GM18868 (cell line): ENCODE data around the gene ACER1.
"Not testable (repeated sequence)": the region's sequence is repeated elsewhere in the genome, so short reads cannot be mapped to it uniquely, and the experiment has no call there.

Experiments used
- ATAC-seq: cut with Tn5 transposase; IDR thresholded peaks from one replicate; pipeline ENCODE4 v1.9.1; 2021; ENCODE audit warnings: mild to moderate bottlenecking, moderate library complexity; ENCODE audit not compliant: unreplicated experiment

The ACER1 gene

DNA sequence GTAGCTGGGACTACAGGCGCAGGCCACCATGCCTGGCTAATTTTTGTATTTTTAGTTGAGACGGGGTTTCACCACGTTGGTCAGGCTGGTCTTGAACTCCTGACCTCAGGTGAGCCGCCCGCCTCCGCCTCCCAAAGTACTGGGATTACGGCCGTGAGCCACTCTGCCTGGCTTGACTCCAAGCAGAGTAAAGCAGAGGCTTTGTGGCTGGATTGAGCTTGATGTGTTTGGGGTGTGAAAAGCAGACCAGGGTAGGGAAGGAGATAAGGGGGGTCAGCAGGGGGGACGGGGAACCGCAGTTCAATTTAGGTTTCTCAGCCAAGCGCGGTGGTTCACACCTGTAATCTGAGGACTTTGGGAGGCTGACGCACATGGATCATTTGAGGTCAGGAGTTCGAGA lies 23.8 kb upstream of the ACER1 start:
- ATAC-seq: no peak

- ATAC-seq: not testable (repeated sequence)
Measured at GRCh38 chr19:6355321-6356040, 22.1 kb upstream of the ACER1 start.

DNA sequence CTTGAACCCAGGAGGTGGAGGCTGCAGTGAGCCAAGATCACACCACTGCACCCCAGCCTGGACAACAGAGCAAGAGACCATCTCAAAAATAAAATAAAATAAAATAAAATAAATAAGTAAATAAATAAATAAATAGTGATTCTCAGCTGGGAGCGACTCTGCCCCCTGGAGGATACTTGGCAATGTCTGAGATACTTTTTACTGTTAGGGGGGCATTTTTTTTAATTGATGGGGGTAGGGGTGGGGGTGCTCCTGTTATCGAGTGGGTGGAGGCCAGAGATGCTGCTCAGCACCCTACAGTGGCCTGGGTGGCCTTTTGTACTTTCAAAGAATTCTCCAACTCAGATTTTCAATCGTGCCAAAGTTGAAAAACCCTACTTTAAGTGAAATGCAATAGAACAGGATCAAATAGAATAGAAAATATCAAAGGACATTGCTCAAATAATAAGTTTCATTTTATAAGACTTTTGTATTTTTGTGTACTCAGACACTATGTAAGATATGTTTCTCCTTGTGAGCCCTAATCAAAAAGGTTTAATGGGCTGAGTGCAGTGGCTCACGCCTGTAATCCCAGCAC lies 20.8 kb upstream of the ACER1 start:
- no peak for ATAC-seq

DNA sequence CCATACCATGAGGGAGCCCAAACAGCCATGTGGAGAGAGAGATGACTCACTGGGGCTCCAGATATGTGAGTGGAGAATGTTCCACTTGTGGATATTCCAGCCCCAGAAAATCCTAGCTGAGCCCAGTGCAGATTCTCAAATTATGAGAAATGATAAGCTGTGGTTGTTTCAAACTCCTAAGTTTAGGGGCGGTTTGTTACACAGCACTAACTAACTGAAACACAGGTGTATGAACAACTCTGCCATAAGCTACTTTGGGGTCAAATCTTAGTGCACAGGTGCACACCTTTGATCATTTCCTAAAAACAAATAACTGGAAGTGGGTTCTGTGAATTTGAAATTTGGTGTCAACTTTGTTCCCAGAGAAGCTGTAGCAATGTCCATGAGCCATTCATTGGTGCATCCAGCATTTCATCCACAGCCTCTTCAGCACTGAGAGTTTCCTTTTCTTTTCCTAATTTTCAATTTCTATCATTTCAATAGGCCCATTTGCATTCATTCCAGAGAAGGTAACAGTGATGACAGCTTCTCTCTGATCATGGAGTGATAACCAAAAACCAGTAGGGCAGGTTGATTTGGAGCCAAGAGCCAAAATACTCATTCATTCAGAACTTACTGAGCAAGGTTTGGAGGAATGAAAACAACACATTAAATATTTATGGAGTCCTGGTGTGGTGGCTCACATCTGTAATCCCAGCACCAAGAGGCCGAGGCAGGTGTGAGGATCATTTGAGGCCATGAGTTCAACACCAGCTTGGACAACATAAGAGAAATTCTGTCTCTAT lies 19.2 kb upstream of the ACER1 start:
- no peak for ATAC-seq

GRCh38 chr19:6350688-6351087 lies 17.3 kb upstream of the ACER1 start:
- no peak for ATAC-seq

GRCh38 chr19:6349271-6349670 lies 15.9 kb upstream of the ACER1 start:
- not testable (repeated sequence) for ATAC-seq

DNA sequence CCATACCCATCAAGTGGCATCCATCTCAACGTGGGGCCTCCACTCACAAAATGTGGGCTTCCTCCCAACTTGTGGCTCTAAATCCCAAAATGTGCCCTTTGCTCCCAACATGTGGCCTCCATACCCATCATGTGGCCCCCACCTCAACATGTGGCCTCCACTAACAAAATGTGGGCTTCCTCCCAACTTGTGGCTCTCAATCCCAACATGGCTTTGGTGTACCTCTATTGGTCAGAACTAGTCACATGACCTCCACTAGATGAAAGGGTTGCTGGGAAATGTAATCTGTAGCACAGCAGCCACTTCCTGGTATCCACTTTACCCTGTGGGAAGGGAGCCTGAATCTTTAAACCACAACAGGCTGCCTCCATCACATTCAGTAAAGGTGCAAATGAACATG lies 10.1 kb upstream of the ACER1 start:
- ATAC-seq: no peak

DNA sequence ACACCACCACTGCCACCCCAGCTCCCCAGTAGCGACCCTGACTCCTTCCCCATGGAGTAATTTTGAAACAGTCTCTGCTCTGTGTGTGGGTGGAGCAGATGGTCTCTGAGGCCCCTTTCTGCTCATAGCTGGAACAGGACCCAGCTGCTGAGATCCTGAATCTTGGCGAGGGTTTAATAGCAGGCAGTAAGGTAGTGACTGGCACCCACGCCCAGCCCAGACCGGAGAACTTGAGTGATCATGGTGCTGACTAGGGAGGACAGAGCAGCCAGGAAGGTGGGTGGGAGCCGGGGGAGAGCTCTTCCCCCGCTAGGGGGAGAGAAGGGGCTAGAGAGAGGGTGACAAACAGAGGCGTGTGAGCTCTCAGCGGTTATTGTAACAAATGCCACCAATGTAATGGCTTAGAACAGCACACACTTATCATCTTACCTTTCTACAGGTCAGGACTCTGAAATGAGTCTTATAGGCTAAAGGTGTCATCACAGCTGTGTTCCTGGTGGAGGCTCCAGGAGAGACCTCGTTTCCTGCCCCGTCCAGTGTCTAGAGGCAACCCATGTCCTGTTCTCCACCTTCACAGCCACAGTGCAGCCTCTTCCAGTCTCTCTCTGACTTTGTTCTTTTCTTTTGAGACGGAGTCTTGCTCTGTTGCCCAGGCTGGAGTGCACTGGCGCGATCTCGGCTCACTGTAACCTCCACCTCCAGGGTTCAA lies 7.2 kb upstream of the ACER1 start:
- no peak for ATAC-seq

- no peak for ATAC-seq
Measured at GRCh38 chr19:6334490-6335285, 1.3 kb upstream of the ACER1 start.

DNA sequence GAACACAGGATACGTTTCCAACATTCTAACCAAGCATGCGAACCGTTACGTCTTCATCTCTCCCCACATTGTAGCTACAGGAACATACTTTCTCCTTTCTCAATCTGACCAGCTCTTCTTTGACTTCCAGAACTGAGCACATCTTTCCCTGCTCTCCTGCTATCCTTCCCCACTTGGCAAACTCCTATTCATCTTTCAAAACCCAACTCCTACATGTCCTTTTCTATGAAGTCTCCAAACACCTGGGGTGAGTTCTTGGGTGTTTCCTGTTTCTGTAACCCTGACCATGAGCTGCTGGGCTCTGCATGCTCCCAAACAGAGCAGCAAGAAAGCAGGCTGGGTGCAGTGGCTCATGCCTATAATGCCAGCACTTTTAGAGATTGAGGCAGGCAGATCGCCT lies 6.6 kb downstream of the ACER1 start:
- no peak for ATAC-seq

GRCh38 chr19:6325614-6326013 lies 7.8 kb downstream of the ACER1 start:
- no peak for ATAC-seq

- no peak for ATAC-seq
Measured at GRCh38 chr19:6324757-6325156, 8.7 kb downstream of the ACER1 start.

DNA sequence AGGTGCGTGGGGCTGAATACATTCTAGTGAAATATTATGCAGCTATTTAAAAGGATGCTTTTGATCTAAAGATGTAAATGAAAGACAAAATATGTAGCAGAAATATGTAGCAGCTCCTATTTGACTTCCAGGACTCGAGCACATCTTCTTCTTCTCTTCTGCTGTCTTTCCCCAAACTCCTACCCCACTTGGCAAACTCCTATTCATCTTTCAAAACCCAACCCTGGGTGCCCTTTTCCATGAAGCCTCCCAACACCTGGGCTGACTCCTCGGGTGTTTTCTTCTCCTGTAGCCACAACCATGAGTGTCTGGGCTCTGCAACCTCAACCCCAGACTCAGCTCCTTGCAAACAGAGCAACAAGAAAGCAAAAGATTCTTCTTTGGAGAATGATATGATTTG lies 11.1 kb downstream of the ACER1 start:
- ATAC-seq: no peak

DNA sequence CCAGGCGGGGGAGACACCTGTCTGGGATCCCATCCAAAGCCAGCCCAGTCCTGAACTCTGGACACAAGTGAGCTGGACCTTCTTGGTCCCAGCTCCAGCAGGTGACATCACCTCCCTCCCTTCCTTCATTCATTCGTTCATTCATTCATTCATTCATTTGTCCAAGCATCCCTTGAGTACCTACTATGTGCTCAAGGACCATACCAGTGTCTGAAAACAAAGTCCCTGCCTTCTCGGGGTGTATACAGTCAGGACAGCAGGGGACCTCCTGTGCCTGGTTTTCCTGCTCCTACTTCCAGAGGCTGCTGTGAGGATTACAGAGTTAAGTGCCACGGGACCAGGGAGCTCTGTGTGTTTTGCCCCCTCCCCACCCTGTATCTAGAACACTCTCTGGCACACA lies 14.0 kb downstream of the ACER1 start:
- no peak for ATAC-seq

DNA sequence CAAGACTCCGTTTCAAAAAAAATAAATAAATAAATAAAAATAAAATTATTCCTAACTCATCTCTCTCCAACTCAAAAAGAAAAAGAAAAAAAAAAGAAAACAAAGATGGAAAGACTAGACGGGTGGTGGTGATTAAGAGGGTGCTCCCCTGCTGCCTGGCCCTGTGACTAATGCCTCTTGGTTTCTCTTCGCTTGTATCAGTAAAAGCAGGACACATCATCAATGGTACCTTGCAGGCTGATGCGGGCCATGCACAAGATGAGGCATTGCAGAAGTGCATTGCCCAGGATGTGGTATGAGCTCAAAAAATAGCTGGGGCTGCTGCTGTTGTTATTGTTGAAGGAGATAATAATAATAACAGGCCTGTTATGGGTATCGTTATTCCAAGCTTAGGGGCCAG lies 14.6 kb downstream of the ACER1 start:
- ATAC-seq: no peak

DNA sequence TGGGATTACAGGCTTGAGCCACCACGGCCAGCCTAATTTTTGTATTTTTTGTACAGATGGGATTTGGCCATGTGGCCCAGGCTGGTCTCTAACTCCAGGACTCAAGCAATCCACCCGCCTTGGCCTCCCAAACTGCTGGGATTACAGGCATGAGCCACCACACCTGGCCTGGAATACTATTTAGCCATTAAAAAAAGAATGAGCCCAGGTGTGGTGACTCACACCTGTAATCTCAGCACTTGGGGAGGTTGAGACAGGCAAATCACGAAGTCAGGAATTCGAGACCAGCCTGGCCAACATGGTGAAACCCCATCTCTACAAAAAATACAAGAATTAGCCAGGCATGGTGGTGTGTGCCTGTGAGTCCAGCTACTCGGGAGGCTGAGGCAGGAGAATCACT lies 17.8 kb downstream of the ACER1 start:
- ATAC-seq: not testable (repeated sequence)

DNA sequence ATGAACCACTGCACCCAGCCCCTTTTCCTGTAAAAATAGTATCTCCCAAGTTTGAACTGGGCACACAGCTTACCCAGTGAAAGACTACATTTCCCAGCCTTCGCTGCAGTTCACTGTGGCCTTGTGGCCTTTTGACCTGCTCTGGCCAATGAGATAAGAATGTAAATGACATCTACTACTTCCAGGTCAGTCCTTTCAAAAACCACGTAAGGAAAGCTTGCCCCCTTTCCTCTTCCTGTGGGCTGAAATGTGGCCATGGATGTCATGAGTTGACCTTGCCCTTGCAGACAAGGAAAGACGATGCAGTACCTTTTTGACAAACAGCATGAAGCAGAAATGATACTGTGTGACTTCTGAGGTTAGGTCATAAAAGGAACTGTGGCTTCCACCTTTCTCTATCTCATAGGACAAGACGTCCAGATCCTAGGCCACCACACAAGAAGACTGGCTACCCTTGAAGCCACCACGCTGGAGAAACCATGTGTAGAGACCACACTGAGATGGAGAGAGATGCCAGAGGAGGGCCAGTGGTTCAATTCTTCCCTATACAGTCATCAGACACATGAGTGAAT lies 19.9 kb downstream of the ACER1 start:
- no peak for ATAC-seq

- no peak for ATAC-seq
Measured at GRCh38 chr19:6312018-6312417, 21.4 kb downstream of the ACER1 start.

- ATAC-seq: no peak
Measured at GRCh38 chr19:6298413-6298812, 35.0 kb downstream of the ACER1 start.

GRCh38 chr19:6297202-6297601 lies 36.2 kb downstream of the ACER1 start:
- no peak for ATAC-seq
